NCI-H2227 (cell line): ENCODE data around the gene ATF6.
"Not testable (repeated sequence)": the region's sequence is repeated elsewhere in the genome, so short reads cannot be mapped to it uniquely, and the experiment has no call there.

Source experiments
- DNase-seq: peaks from one replicate; lab custom pipeline; 2025; ENCODE audit not compliant: unreplicated experiment; lab: John Stamatoyannopoulos, UW

Gene ATF6

DNA sequence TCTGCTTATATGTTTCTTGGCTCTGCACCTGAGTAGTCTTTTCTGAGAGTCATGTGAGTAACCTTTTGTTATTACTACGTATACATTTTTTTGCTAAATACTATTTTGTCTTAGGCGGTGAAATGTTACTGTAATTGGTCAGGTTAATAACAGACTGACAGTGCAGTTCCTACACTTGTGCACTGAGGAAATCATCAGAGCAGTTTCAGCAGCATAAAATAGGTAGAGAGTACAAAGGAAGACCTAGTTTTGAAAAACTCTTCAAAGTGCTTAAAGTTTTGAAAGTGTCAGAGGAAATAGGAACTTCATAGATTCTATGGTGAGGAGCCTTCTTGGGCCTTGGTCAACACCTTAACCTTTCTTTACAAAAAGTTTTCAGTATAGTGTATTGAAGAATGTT is 11.1 kb downstream of the ATF6 start:
- no peak for DNase-seq

DNA sequence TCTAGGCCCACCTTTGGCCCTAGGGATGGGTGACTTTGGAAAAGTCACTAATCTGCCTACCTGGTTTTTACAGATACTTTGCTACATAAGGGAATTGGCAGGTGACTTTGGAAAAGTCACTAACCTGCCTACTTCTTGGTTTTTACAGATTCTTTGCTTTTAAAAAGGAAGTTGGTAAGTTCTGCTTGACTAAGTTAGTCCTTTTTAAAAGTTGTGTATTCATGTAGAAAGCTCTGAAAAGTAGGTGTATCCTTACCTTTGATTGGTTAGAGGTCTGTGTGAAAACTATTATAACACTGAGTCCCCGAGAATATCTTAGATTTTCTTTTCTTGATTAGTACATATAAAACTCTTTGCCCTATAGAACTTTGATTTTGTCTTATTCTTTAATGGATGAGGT is 12.4 kb downstream of the ATF6 start:
- DNase-seq: no peak

DNA sequence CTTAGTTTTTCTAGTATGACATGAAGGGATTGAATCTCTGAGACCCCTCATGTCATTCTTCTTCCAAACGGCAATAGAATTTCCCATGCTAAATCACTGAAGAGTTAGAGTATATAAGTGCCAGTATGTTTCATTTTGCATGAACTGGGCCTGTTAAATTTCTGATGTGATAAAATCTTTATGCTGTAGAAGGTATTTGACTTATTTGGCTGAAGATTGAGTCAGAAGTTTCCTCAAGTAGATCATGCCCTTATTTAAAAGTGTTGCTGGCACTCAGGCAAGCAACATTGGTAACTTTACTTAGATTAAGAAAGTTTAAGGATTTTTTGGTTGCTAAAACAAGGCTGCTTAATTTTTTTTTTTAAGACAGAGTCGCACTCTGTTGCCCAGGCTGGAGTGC is 13.3 kb downstream of the ATF6 start:
- no peak for DNase-seq

DNA sequence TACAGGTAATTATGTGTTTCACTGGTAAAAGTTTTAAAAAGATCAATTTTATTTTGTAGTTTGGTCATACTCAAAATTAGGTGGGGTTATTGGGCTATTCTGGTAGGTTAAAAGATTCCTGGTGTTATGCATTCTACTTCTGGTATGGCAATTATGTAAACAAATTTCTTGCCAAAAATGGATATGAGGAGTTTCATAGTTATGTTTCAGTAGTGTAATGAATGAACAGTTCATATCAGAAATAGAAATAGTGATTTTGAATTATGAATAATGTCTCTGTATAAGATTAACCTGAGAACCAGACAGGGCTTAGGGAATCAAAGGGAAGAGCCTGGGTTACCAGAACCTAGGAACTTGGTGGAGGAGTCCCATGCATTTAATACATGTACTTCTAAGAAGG is 15.9 kb downstream of the ATF6 start:
- no peak for DNase-seq

DNA sequence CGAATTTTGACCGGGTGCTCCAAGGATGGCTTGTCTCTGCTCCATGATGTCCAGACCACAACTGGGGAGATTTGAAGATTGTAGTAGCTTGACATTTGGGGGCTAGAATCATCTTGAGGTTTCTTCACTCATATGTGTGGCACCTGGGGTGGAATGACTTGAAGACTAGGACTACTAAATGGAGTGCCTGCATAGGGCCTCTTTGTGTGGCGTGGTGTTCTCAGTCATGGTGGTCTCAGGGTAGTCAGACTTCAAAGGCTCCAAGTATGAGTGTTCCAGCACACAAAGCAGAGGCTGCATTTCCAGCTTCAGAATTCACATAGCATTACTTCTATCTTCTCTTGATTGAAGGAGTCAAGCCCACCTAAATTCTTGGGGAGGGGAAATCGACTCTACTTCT is 16.8 kb downstream of the ATF6 start:
- no peak for DNase-seq

DNA sequence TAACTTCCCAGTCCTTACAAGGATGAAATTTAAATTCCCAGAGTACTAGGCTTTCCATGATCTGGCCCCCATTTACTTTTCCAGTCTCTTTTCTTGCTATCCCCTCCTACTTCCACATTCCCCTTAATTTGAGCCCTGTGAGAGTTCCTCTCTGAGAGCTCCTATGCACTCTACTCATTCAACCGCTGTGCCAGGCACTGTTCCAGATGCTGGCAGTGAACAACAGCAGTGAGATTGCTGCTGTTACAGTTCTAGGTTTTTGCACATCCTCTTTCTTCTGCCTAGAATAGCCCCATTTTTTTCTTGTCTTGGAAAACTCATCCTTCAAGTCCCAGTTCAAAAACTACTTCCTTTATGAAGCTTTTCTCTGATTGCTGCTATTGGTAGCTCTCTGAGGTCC is 18.8 kb downstream of the ATF6 start:
- DNase-seq: no peak

DNA sequence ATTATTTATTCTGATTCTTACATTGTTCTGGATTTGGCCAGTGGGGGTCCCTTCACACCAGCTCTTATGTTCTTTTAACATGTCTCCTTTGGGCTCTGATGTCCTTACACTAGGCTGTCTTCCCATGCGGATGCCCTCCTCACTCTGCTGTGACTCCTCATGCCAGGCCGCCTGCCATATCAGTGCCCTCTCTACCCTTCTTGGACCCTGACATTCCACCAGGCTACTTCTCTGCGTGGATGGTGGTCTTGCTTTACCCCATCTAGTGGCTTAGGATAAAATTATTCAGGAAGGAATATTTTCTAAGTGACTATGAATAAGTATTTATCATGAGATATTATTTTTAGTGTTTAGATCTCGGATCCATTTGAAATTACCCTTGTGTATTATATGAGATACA is 21.2 kb downstream of the ATF6 start:
- DNase-seq: no peak

DNA sequence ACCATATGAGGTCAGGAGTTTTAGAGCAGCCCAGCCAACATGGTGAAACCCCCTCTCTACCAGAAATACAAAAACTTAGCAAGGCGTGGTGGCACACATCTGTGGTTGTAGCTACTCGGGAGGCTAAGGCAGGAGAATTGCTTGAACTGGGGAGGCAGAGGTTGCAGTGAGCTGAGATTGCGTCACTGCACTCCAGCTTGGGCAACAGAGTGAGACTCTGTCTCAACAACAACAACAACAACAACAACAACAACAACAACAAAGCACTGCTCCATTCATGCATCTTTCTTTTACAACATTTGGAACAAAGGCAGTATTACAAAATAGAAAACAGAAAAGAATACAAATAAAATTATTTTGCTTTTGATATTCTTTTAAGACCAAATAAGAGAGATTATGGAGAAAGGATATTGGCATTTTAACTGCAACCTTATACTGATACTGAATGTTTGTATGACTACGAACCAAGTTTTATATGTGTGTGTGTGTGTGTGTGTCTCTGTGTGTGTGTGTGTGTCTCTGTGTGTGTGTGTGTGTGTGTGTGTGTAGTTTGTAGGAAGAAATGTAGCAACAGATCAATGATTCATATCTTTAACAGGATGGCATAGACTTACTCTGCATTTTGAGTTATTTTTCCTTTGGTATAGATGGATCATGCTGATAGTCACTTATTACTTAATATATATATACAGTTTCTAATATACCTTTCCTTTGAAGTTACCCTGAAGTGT is 24.6 kb downstream of the ATF6 start:
- DNase-seq: no peak

DNA sequence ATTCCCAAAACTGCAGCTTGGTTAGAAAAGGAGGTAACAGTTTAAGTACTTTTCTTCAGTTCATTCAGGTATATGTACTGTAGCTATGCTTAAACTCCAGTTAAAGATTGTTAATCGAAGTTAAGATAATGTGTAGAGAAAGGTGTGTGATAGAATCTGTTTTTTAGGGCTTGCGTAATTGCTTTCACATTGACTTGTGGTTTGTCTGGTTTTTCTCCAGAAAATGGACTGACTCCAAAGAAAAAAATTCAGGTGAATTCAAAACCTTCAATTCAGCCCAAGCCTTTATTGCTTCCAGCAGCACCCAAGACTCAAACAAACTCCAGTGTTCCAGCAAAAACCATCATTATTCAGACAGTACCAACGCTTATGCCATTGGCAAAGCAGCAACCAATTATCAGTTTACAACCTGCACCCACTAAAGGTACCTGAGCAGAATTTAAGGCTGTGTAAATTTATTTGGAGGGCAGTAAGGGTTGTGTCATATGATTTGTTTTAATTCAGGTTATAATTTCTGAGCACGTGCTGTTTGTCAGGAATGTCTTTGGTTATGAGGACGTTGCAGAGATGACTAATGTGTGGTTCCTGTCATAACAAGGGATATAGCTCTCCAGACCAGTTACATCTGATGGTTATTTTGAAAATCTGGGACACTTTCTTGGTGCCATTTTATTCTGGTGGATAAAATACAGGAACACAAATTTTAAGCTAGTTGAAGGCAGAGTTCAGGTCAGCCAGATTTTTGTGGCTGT is 26.0 kb downstream of the ATF6 start:
- no peak for DNase-seq

DNA sequence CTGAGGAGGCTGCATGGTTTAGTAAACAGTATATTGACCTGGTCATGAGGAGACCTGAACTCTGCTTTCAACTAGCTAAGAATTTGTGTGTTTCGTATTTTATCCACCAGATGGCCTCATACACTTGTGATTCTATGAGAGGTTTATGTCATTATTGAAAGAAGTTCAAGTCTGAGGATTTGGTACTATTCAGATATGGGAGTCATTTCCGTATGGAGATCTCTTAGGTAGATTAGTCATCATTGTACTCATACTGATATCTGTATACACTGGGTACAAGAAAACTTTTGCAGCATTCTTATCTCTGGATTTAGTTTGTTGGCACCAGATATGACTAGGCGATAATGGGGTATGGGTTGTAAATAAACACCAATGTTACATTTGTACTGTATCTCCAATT is 26.6 kb downstream of the ATF6 start:
- DNase-seq: peak; percentile 79

DNA sequence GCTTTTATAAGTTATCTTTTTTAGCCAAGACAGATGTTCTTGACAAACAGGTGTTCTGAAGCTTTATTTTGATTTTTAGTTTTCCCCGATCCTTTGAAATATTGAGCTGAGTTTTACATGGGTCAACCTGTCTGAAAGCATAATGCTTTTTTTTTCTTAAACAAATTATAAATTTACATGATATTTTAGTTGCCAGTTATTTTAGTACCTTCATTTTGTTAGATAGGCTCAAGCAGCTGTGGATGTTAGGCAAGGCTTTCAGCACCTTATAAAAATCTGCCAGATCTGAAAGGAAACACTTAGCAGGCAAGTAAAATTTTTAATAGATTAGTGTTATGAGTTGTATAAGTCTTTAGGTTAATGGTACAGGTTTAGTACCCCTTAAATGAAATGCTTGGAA is 33.7 kb downstream of the ATF6 start:
- DNase-seq: no peak

DNA sequence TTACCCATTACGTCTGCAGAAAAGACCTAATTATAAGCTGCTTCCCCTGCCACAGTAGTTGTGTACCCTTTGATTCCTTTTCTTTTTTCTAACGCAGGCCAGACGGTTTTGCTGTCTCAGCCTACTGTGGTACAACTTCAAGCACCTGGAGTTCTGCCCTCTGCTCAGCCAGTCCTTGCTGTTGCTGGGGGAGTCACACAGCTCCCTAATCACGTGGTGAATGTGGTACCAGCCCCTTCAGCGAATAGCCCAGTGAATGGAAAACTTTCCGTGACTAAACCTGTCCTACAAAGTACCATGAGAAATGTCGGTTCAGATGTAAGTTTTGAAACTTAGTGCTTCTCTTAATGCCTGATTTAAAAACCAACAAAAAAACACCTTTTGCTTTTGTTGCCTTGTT is 35.8 kb downstream of the ATF6 start:
- DNase-seq: no peak

DNA sequence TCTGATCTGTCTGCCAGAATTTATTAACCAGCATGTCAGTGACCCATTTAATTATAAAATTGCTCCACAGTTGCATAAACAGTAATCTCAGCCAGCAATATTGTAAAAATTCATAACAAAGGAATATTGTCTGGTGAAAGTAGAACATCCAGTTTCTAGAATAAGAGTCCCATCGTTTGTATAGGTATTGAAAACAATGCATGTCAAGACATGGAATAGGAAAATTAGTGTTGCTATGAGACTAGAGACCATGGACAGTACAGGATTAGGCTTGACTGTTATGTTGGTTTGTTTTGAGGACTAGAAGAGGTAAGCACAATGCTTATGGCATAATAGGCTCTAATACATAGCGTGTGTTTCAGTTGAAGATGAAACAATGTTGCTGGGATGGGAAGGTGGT is 37.1 kb downstream of the ATF6 start:
- DNase-seq: no peak

DNA sequence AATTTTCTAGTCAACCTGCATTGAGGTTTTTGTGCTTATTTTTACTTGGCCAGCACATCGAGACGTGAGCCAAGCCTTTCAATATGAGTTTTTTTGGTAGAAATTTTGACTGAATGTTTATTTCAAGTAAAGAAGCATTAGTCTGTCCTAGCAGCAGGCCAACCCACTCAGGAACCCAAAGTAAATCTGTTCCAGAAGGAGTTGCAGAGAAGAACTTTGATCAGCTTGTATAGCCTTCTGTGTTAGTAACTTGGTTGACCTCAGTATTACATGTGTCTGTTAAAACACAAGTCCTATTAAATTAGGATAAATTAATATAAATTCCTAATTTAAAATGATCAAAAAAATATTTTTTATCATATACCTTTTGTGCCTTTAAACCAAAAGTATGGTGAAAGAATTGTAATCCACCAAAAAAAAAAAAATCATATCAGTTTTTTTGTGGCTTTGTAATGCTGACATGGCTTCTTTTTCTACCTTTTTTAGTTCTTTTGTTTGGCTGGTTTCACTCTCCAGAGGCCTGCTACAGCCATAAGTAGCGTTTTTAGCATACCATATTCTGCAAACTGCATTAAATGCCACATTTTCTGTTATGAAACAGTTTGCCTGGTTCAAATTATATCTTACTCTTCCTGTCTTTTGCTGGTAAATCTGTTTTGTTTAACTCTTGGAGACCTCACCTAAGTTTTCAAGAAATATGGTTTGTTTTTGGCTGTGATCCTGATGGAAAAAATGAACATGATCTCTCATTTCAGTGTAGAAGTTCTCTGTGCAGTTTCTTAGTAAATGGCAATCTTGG is 39.5 kb downstream of the ATF6 start:
- DNase-seq: no peak

DNA sequence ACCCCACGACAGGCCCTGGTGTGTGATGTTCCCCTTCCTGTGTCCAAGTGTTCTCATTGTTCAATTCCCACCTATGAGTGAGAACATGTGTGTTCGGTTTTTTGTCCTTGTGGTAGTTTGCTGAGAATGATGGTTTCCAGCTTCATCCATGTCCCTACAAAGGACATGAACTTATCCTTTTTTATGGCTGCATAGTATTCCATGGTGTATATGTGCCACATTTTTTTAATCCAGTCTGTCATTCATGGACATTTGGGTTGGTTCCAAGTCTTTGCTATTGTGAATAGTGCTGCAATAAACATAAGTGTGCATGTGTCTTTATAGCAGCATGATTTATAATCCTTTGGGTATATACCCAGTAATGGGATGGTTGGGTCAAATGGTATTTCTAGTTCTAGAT is 43.1 kb downstream of the ATF6 start:
- DNase-seq: not testable (repeated sequence)

DNA sequence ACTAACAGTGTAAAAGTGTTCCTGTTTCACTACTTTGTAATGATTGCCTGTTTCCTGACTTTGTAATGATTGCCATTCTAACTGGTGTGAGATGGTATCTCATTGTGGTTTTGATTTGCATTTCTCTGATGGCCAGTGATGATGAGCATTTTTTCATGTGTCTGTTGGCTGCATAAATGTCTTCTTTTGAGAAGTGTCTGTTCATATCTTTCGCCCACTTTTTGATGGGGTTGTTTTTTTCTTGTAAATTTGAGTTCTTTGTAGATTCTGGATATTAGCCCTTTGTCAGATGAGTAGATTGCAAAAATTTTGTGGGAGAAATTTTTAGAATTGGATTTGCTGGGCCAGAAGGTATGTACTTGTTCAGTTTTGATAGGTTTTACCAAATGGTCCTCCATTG is 43.5 kb downstream of the ATF6 start:
- not testable (repeated sequence) for DNase-seq

DNA sequence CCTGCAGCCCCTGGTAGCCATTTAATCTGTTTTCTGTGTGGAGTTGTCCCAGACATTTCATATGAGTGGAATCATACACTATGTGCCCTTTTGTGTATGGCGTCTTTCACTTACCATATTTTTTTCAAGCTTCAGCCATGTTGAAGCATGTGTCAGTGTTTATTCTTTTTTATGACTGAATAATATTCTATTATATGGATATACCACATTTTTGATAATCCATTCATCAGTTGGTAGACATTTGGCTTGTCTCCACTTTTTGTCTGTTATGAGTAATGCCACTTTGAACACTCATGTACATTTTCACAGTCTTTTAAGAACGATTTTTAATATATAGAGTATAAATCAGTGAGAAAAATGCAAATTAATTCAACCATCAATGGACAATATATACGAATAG is 44.7 kb downstream of the ATF6 start:
- no peak for DNase-seq

DNA sequence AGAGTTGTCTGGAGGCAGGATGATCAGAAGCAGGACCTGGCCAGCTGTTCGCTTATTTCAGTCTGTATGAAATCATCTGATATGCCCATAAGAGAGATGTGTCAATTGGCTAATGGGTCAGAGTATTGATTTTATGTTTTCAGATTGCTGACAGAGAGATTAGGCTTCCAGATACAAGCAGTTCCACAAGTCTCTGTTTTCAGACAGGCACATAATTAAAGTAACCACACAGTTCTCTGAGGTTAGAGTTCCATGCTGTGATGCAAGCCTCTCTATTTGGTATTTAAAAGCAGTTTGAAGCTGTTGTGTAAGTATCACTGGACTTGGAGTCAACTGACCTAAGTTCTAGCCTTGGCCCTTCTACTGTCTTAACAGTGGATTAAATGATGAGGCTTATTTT is 50.1 kb downstream of the ATF6 start:
- peak; percentile 33 for DNase-seq

DNA sequence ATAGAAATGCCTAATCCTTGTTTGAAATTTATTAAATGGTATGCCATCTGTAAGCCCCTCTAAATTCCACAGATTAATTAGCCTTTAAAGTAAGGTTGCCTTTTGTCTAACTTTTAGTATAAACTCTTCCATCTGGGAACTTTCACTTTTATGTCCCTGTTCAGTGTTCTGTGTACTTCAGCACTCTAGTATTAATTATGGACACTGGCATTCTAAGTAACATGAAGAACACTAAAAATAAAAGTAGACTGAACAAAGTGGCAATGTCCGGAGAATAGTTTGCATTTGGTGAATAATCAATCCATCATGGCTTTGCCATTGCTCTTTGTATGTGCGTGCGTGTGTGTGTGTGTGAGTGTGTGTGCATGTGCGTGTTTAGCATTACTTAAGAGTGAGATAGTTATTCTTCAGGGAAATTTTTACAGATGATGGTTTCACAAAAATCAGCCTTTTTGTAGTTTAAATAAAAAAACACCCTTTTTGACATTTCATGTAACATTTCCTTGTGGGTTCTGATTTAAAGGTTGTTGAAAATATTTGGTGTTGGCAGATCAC is 51.1 kb downstream of the ATF6 start:
- DNase-seq: no peak

DNA sequence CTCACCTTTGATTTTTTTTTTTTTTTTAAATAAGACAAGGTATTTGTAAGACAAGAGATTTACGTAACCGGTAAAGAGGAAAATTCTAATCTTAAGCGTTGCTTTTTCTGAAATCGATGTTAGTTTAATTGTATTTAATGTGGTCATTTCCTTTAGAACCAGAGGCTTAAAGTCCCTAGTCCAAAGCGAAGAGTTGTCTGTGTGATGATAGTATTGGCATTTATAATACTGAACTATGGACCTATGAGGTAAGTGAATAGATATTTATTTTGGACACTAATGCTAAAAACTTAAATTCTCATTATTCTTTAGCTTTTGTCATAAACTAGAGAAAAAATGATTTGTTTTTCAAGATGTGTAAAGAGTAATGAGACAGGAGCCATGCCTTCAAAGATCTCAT is 54.8 kb downstream of the ATF6 start:
- no peak for DNase-seq

DNA sequence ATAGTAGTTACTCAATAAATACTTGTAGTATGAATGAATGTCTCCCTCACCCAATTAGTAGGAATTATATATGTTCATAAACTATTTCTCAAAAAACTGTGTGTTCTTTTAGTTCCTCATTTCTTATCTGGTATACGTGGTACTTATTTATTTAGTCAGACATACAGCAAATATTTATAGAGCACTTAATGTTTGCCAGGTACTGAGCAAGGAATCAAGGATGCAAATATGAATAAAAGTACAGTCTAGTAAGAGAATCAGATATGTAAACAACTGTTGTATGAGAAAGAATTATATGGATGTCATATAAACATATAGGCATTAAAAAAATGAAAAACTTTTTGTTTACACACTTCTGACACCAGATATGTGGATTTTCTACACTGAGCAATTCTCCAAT is 58.5 kb downstream of the ATF6 start:
- no peak for DNase-seq

DNA sequence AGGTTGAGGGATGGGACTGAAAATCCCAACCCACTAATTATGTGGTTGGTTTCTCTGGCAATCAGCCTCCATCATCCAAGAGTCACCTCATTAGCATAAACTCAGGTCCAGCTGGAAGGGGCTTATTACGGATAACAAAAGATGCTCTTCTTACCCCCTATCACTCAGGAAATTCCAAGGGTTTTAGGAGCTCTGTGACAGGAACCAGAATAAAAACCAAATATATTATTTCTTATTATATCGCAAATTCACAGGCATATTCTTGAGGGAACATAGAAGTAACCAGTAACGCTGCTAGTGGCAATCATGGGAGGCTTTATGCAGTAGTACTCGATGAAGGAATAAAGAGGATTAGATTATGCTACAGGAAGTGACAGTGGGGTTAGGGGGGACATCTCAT is 59.7 kb downstream of the ATF6 start:
- DNase-seq: no peak
